ENCODE data around the gene RTBDN. TPM values are rescaled to one million over a fixed set of nuclear protein-coding genes. Genes with fewer than 3 reads are reported as not detected.

Gene RTBDN
- total RNA-seq, 6 experiments from 2014 or later = not detected

DNA sequence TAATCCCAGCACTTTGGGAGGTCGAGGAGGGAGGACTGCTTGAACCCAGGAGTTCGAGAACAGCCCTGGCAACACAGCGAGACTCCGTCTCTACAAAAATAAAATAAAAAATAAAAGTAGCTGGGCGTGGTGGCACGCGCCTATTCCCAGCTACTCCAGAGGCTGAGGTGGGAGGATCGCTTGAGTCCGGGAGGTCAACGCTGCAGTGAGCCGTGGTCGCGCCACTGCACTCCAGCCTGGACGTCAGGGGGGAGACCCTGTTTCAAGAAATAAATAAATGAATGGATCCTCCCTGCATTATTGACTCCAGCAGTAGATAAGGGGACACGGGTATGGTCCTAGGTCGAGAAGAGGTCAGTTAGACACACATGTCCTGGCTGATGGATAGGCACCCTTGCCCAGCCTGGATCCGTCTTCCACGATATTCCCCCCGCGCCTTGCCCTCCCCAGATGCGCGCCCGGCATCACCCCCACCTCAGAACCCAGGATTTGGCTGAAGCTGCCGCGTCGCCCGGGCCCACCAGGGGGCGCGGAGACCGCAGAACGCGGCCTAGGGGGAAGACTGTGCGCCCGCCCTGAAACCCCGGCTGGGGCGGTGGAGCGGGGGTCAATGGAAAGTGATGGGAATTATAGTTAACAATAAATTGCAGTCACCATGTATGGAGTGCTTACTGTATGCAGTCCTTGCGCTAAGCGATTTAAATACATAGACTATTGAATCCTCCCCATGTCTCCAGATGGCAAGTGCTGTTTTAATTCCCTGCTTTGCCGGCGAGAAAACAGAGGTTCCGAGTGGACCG lies 57.0 kb downstream of the RTBDN start:
- H3K27ac ChIP-seq = peak overlapping the region; percentile 72 to 94 (median 79)
- H3K36me3 ChIP-seq = no peaks in the 10 kb centered on the region
- H3K4me1 ChIP-seq = peaks cover 0 to 15% (median 3%) of the 10 kb centered on the region in 4 donors
- ATAC-seq (peak; percentile 54 to 63 (median 60)), DNase-seq (peak; percentile 82 to 86 (median 85))
- peak overlapping the region; percentile 56 to 69 (median 60) for H3K4me3 ChIP-seq
- 7% methylated on average over 41 of the region's 43 CpGs for WGBS (ENCODE audit: insufficient coverage, low coverage, low lambda C conversion rate, missing lambda C conversion rate)
- TF ChIP-seq POLR2A (IDR thresholded peaks at IDR 0.05) = no peak
- TF ChIP-seq, protein P1, sequence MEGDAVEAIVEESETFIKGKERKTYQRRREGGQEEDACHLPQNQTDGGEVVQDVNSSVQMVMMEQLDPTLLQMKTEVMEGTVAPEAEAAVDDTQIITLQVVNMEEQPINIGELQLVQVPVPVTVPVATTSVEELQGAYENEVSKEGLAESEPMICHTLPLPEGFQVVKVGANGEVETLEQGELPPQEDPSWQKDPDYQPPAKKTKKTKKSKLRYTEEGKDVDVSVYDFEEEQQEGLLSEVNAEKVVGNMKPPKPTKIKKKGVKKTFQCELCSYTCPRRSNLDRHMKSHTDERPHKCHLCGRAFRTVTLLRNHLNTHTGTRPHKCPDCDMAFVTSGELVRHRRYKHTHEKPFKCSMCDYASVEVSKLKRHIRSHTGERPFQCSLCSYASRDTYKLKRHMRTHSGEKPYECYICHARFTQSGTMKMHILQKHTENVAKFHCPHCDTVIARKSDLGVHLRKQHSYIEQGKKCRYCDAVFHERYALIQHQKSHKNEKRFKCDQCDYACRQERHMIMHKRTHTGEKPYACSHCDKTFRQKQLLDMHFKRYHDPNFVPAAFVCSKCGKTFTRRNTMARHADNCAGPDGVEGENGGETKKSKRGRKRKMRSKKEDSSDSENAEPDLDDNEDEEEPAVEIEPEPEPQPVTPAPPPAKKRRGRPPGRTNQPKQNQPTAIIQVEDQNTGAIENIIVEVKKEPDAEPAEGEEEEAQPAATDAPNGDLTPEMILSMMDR (IDR thresholded peaks at IDR 0.05) = peak; percentile 96 to 98 (median 96)
- H3K9me3 ChIP-seq = no peaks in the 10 kb centered on the region
- intact Hi-C loops (cut with DNase I) = loop anchor here in 1 of 2 donors (10.0 kb wide), 1 partner anchor 53 kb away; the partner anchor contains the start of gene TNPO2
- H3K27me3 ChIP-seq = no peaks in the 10 kb centered on the region

Small RNA genes within 50 kb of the gene (microRNA-seq; reads per million reads assigned to microRNA genes)
- gene MIR5684 (0 reads per million in 2 donors), gene MIR6794 (0 reads per million in 2 donors)

Small RNA genes within 50 kb of the gene (small RNA-seq; reads per million reads assigned to genes)
- gene MIR5684 = 0 reads per million in 2 experiments
- gene MIR6794 = 0 reads per million in 2 experiments

Other genes starting within 250 kb of the RTBDN start
- 1 to 10 TPM; 3.6 to 7.0 (median 4.3) TPM for gene ZNF490, start 223.8 kb downstream of the RTBDN start, total RNA-seq
- 10 to 100 TPM in 1 of 6 experiments, 1 to 10 TPM in 5; 5.5 to 10.7 (median 7.8) TPM for gene ZNF791, start 223.7 kb downstream of the RTBDN start, total RNA-seq
- gene MAN2B1, start 167.8 kb downstream of the RTBDN start, total RNA-seq = 10 to 100 TPM; 32.7 to 76.5 (median 53.6) TPM
- gene WDR83, start 167.8 kb downstream of the RTBDN start, total RNA-seq = 1 to 10 TPM; 2.5 to 6.2 (median 4.2) TPM
- gene DHPS, start 152.7 kb downstream of the RTBDN start, total RNA-seq = 10 to 100 TPM; 29.5 to 60.5 (median 45.8) TPM
- gene GNG14, start 146.6 kb downstream of the RTBDN start, total RNA-seq = not detected
- gene FBXW9, start 137.9 kb downstream of the RTBDN start, total RNA-seq = 1 to 10 TPM; 1.6 to 4.9 (median 2.6) TPM
- 10 to 100 TPM; 14.8 to 28.7 (median 19.6) TPM for gene TNPO2, start 110.6 kb downstream of the RTBDN start, total RNA-seq
- 100 to 1,000 TPM in 4 of 6 experiments, 10 to 100 TPM in 2; 69.8 to 244 (median 106) TPM for gene TRIR, start 99.9 kb downstream of the RTBDN start, total RNA-seq
- gene GET3, start 97.1 kb downstream of the RTBDN start, total RNA-seq = 10 to 100 TPM; 22.3 to 35.8 (median 25.8) TPM
- not detected for gene BEST2, start 82.8 kb downstream of the RTBDN start, total RNA-seq
- 10 to 100 TPM; 16.6 to 34.5 (median 17.6) TPM for gene HOOK2, start 59.0 kb downstream of the RTBDN start, total RNA-seq
- gene JUNB, start 43.1 kb downstream of the RTBDN start, total RNA-seq = 100 to 1,000 TPM in 2 of 6 experiments, 10 to 100 TPM in 4; 10.2 to 378 (median 66.0) TPM
- 100 to 1,000 TPM; 164 to 466 (median 202) TPM for gene PRDX2, start 32.8 kb downstream of the RTBDN start, total RNA-seq
- 1 to 10 TPM in 3 of 6 experiments, under 1 TPM in 2, not detected in 1; 0.62 to 2.0 (median 1.2) TPM for gene THSD8, start 32.5 kb downstream of the RTBDN start, total RNA-seq
- gene RNASEH2A, start 28.0 kb downstream of the RTBDN start, total RNA-seq = 1 to 10 TPM; 2.1 to 7.1 (median 3.7) TPM
- gene MAST1, start 3.9 kb upstream of the RTBDN start, total RNA-seq = under 1 TPM in 4 of 6 experiments, not detected in 2; 0.06 to 0.49 (median 0.34) TPM
- 10 to 100 TPM; 18.2 to 36.3 (median 26.8) TPM for gene DNASE2, start 46.9 kb upstream of the RTBDN start, total RNA-seq
- 1 to 10 TPM in 1 of 6 experiments, under 1 TPM in 2, not detected in 3; 0.32 to 1.7 (median 0.44) TPM for gene KLF1, start 52.6 kb upstream of the RTBDN start, total RNA-seq
- gene GCDH, start 56.6 kb upstream of the RTBDN start, total RNA-seq = 100 to 1,000 TPM in 1 of 6 experiments, 10 to 100 TPM in 5; 42.2 to 119 (median 59.5) TPM
- gene SYCE2, start 84.7 kb upstream of the RTBDN start, total RNA-seq = under 1 TPM in 1 of 6 experiments, not detected in 5; 0.18 TPM
- gene FARSA, start 99.1 kb upstream of the RTBDN start, total RNA-seq = 10 to 100 TPM; 22.9 to 46.2 (median 29.0) TPM
- 1,000 to 10,000 TPM in 3 of 6 experiments, 100 to 1,000 TPM in 3; 771 to 1,471 (median 1,008) TPM for gene CALR, start 104.0 kb upstream of the RTBDN start, total RNA-seq
- 10 to 100 TPM; 37.8 to 69.0 (median 52.9) TPM for gene RAD23A, start 111.3 kb upstream of the RTBDN start, total RNA-seq
- 10 to 100 TPM in 3 of 6 experiments, 1 to 10 TPM in 3; 7.7 to 29.3 (median 10.0) TPM for gene GADD45GIP1, start 122.6 kb upstream of the RTBDN start, total RNA-seq
- not detected for gene DAND5, start 135.0 kb upstream of the RTBDN start, total RNA-seq
- gene NFIX, start 160.9 kb upstream of the RTBDN start, total RNA-seq = 10 to 100 TPM; 20.3 to 40.0 (median 26.7) TPM